ENCODE results near the gene DES. TPM values are rescaled to one million over a fixed set of nuclear protein-coding genes. Genes with fewer than 3 reads are reported as not detected.

Gene DES
- polyA plus RNA-seq, 1 experiment: 19.8 TPM

GRCh38 chr2:219416938-219417337, 1.2 kb upstream of the DES start:
- Histone ChIP-seq H3K27ac (ENCODE audit: low read depth, low read length) (peak overlapping the region; percentile 21), H3K9me3 (ENCODE audit: control insufficient read depth, insufficient read depth, low read length) (peaks cover 13% of the 10 kb centered on the region; the same call in 1 of the 2 replicates), H3K27me3 (ENCODE audit: control insufficient read depth, insufficient read depth, low read length) (no peaks in the 10 kb centered on the region), H3K4me3 (ENCODE audit: low read depth, low read length) (no peak overlapping the region)
- ChIA-PET POLR2A (no interaction called here), CTCF (interaction anchor here (0.8 to 2.3 kb wide), 4 partner anchors 15 to 113 kb away, joined by 3 to 6 read pairs (median 4); no protein-coding TSS in a partner anchor)
- DNase-seq (ENCODE audit: low read depth, low spot score): no peak
- TF ChIP-seq, protein P1, sequence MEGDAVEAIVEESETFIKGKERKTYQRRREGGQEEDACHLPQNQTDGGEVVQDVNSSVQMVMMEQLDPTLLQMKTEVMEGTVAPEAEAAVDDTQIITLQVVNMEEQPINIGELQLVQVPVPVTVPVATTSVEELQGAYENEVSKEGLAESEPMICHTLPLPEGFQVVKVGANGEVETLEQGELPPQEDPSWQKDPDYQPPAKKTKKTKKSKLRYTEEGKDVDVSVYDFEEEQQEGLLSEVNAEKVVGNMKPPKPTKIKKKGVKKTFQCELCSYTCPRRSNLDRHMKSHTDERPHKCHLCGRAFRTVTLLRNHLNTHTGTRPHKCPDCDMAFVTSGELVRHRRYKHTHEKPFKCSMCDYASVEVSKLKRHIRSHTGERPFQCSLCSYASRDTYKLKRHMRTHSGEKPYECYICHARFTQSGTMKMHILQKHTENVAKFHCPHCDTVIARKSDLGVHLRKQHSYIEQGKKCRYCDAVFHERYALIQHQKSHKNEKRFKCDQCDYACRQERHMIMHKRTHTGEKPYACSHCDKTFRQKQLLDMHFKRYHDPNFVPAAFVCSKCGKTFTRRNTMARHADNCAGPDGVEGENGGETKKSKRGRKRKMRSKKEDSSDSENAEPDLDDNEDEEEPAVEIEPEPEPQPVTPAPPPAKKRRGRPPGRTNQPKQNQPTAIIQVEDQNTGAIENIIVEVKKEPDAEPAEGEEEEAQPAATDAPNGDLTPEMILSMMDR (IDR thresholded peaks at IDR 0.05; ENCODE audit: low read depth, low read length): no peak

- DNase-seq (ENCODE audit: low read depth, low spot score): no peak
- POLR2A ChIA-PET: interaction anchor here (0.6 kb wide), 1 partner anchor 30 kb away, joined by 7 read pairs; the partner anchor contains the start of gene DNPEP
- Histone ChIP-seq H3K27me3 (ENCODE audit: control insufficient read depth, insufficient read depth, low read length) (no peaks in the 10 kb centered on the region), H3K9me3 (ENCODE audit: control insufficient read depth, insufficient read depth, low read length) (peaks cover 8% of the 10 kb centered on the region; the same call in 1 of the 2 replicates), H3K4me3 (ENCODE audit: low read depth, low read length) (no peak overlapping the region), H3K27ac (ENCODE audit: low read depth, low read length) (no peak overlapping the region)
- CTCF ChIA-PET: interaction anchor here (0.8 to 2.3 kb wide), 4 partner anchors 15 to 113 kb away, joined by 3 to 6 read pairs (median 4); no protein-coding TSS in a partner anchor
- TF ChIP-seq, protein P1 (IDR thresholded peaks at IDR 0.05; ENCODE audit: low read depth, low read length): no peak
Observed at GRCh38 chr2:219417374-219417773, 803 bp upstream of the DES start.

DNA sequence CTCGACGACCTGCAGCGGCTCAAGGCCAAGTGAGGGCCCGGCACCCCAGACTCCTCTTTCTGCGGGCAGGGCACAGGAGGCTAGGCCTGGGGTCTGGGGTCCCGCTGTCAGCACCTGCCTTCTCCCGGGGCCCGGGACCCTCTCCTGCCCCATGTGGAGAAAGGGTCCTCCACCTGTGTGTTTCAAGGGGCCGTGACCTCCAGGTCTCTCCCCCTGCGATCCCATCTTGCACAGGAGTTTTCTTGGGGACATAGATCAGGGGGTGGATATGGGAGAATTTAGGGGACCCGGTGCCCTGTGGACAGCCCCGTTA, 791 bp downstream of the DES start:
- POLR2A ChIA-PET: no interaction called here
- CTCF ChIA-PET: interaction anchor here (0.9 to 1.2 kb wide), 3 partner anchors 9 to 40 kb away, joined by 3 to 4 read pairs (median 4); no protein-coding TSS in a partner anchor
- H3K27ac ChIP-seq (ENCODE audit: low read depth, low read length): no peak overlapping the region
- DNase-seq (ENCODE audit: low read depth, low spot score): no peak
- H3K9me3 ChIP-seq (ENCODE audit: control insufficient read depth, insufficient read depth, low read length): peaks cover 4% of the 10 kb centered on the region; the same call in 1 of the 2 replicates
- TF ChIP-seq, protein P1 (IDR thresholded peaks at IDR 0.05; ENCODE audit: low read depth, low read length): no peak
- H3K4me3 ChIP-seq (ENCODE audit: low read depth, low read length): no peak overlapping the region
- H3K27me3 ChIP-seq (ENCODE audit: control insufficient read depth, insufficient read depth, low read length): no peaks in the 10 kb centered on the region

GRCh38 chr2:219419331-219420197, 1.4 kb downstream of the DES start:
- Histone ChIP-seq H3K4me3 (ENCODE audit: low read depth, low read length) (no peak overlapping the region), H3K27ac (ENCODE audit: low read depth, low read length) (no peak overlapping the region), H3K27me3 (ENCODE audit: control insufficient read depth, insufficient read depth, low read length) (no peaks in the 10 kb centered on the region), H3K9me3 (ENCODE audit: control insufficient read depth, insufficient read depth, low read length) (peaks cover 4% of the 10 kb centered on the region; the same call in 1 of the 2 replicates)
- POLR2A ChIA-PET: no interaction called here
- no peak for DNase-seq (ENCODE audit: low read depth, low spot score)
- TF ChIP-seq, protein P1 (IDR thresholded peaks at IDR 0.05; ENCODE audit: low read depth, low read length): no peak
- CTCF ChIA-PET: interaction anchor here (0.6 to 1.2 kb wide), 5 partner anchors 8 to 208 kb away, joined by 3 to 4 read pairs (median 3); no protein-coding TSS in a partner anchor

DNA sequence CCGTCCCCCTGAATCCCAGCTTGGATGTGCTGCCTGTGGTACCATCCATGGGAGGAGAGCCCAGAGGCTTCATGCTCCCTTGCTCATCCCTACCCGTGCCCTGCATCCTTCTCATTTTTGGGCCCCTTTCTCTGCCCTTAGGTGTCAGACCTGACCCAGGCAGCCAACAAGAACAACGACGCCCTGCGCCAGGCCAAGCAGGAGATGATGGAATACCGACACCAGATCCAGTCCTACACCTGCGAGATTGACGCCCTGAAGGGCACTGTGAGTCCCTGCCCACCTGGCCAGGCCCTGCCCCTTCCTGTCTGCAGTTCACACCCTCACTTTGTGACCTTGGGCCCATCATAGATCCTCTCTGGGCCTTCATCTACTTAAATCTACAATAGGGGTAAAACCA, 2.5 kb downstream of the DES start:
- ChIA-PET CTCF (interaction anchor here (0.6 kb wide), 1 partner anchor 209 kb away, joined by 3 read pairs; no protein-coding TSS in a partner anchor), POLR2A (no interaction called here)
- H3K27me3 ChIP-seq (ENCODE audit: control insufficient read depth, insufficient read depth, low read length): no peaks in the 10 kb centered on the region
- no peak overlapping the region for H3K27ac ChIP-seq (ENCODE audit: low read depth, low read length)
- TF ChIP-seq, protein P1 (IDR thresholded peaks at IDR 0.05; ENCODE audit: low read depth, low read length): no peak
- no peak for DNase-seq (ENCODE audit: low read depth, low spot score)
- H3K4me3 ChIP-seq (ENCODE audit: low read depth, low read length): no peak overlapping the region
- peaks cover 4% of the 10 kb centered on the region; the same call in 1 of the 2 replicates for H3K9me3 ChIP-seq (ENCODE audit: control insufficient read depth, insufficient read depth, low read length)
